ENCODE data around the gene TUBAL3. TPM values are rescaled to one million over a fixed set of nuclear protein-coding genes. Genes with fewer than 3 reads are reported as not detected.
A peak's percentile ranks its signal among the peaks of the same experiment; 100 is the strongest.

TUBAL3 gene
- polyA plus RNA-seq, 4 donors = 11.4 to 97.7 (median 56.9) TPM

DNA sequence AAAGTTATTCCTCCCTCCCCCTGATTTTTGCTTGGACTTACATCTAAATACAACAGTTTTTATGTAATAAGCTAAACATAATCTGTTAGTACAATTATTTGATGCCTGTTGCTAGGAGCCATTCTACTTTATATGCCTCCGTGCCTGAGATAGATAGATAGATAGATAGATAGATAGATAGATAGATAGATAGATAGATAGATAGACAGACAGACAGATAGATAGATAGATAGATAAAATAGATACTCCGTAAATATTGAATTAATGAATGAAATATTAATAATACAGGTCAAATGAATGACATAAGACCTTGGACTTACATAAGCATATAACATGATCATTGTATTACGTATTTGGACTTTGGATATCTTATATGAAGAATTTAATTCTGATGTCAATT, 30.7 kb upstream of the TUBAL3 start:
- Histone ChIP-seq H3K36me3 (ENCODE audit: control insufficient read depth in 3 of 3, insufficient read depth in 2 of 3, low read depth in 1 of 3, low read length in 3 of 3) (peaks cover 0 to 2% (median 0%) of the 10 kb centered on the region in 3 donors), H3K9me3 (ENCODE audit: control insufficient read depth in 2 of 2, insufficient read depth in 1 of 2, low read depth in 1 of 2, low read length in 1 of 2) (no peaks in the 10 kb centered on the region), H3K27ac (ENCODE audit: low read depth in 1 of 3, low read length in 2 of 3) (no peak overlapping the region), H3K4me3 (ENCODE audit: low read depth in 1 of 3, low read length in 3 of 3) (no peak overlapping the region), H3K4me1 (ENCODE audit: control insufficient read depth in 3 of 3, insufficient read depth in 2 of 3, low read depth in 1 of 3, low read length in 2 of 3) (peaks cover 0 to 2% (median 0%) of the 10 kb centered on the region in 3 donors), H3K27me3 (ENCODE audit: control insufficient read depth in 3 of 3, insufficient read depth in 3 of 3, low read length in 3 of 3) (no peaks in the 10 kb centered on the region)
- FAIRE-seq = peak; percentile 19
- no peak for DNase-seq
- WGBS, 3 donors = 76 to 87% (median 84%) methylated on average over 3 of the region's 3 CpGs

DNA sequence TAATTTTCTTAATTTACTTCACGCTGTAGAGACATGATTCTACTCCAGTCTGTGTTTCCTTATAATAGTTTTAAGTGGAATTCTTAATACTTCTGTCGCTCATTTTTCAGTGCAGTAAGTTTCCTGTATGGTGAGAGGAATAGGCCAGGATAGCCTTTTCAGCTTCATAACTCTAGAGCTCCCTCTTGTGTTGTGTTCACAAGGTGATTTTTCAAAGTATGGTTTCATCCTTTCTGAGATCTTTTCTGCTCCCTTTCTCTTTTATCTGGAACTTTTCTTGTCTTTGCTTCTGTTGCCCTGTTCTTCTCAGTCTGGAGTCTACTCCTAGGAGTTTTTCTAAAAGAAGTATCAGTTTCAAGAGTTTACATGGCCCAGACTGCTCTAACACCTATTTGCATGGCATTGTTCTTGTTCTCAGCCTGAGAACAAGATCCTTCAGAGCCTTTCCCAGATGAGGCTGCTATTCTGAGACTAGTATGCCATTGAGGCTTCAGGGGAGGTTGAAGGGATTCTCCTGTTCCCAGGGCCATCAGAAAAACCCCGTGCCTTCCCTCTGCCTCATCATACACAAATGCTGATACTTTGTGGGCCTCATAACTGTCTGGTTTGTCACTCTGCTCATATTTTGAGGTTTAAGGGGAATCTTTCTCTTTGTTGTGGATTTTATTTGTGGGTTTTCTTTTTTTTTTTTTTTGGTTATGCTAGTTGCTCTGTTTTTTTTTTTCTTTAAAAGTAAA, 29.6 kb upstream of the TUBAL3 start:
- FAIRE-seq (peak; percentile 49), DNase-seq (peak; percentile 62 to 65)
- H3K4me3 ChIP-seq (ENCODE audit: low read depth in 1 of 3, low read length in 3 of 3) = no peak overlapping the region
- no peaks in the 10 kb centered on the region for H3K9me3 ChIP-seq (ENCODE audit: control insufficient read depth in 2 of 2, insufficient read depth in 1 of 2, low read depth in 1 of 2, low read length in 1 of 2)
- H3K4me1 ChIP-seq (ENCODE audit: control insufficient read depth in 3 of 3, insufficient read depth in 2 of 3, low read depth in 1 of 3, low read length in 2 of 3) = peaks cover 0 to 2% (median 0%) of the 10 kb centered on the region in 3 donors
- no peaks in the 10 kb centered on the region for H3K27me3 ChIP-seq (ENCODE audit: control insufficient read depth in 3 of 3, insufficient read depth in 3 of 3, low read length in 3 of 3)
- WGBS, 3 donors = 37 to 51% (median 40%) methylated on average over 3 of the region's 3 CpGs
- H3K27ac ChIP-seq (ENCODE audit: low read depth in 1 of 3, low read length in 2 of 3) = no peak overlapping the region
- peaks cover 0 to 2% (median 0%) of the 10 kb centered on the region in 3 donors for H3K36me3 ChIP-seq (ENCODE audit: control insufficient read depth in 3 of 3, insufficient read depth in 2 of 3, low read depth in 1 of 3, low read length in 3 of 3)

DNA sequence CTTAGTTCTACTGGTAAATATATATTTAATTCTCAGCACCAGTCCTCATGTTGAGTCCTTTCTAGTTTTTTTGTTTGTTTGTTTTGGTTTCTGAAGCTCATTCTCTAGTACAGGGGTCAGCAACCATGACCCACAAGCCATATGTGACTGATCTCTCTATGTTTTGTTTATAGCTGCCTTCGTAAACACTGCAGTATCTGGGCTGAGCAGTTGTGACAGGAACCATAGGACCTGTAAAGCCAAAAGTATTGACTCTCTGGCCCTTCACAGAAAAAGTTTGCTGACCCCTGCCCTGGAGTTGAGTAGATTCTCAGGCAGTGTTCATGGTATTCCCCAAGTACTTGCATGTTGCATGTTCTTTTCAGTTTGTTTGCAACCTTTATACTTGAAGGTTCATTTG, 28.6 kb upstream of the TUBAL3 start:
- Histone ChIP-seq H3K27ac (ENCODE audit: low read depth in 1 of 3, low read length in 2 of 3) (no peak overlapping the region), H3K36me3 (ENCODE audit: control insufficient read depth in 3 of 3, insufficient read depth in 2 of 3, low read depth in 1 of 3, low read length in 3 of 3) (peaks cover 0 to 2% (median 0%) of the 10 kb centered on the region in 3 donors), H3K27me3 (ENCODE audit: control insufficient read depth in 3 of 3, insufficient read depth in 3 of 3, low read length in 3 of 3) (no peaks in the 10 kb centered on the region), H3K9me3 (ENCODE audit: control insufficient read depth in 2 of 2, insufficient read depth in 1 of 2, low read depth in 1 of 2, low read length in 1 of 2) (no peaks in the 10 kb centered on the region), H3K4me1 (ENCODE audit: control insufficient read depth in 3 of 3, insufficient read depth in 2 of 3, low read depth in 1 of 3, low read length in 2 of 3) (peaks cover 0 to 2% (median 0%) of the 10 kb centered on the region in 3 donors), H3K4me3 (ENCODE audit: low read depth in 1 of 3, low read length in 3 of 3) (no peak overlapping the region)
- DNase-seq (no peak), FAIRE-seq (no peak)
- 73 to 91% (median 76%) methylated on average over 1 of the region's 1 CpG for WGBS, 3 donors

DNA sequence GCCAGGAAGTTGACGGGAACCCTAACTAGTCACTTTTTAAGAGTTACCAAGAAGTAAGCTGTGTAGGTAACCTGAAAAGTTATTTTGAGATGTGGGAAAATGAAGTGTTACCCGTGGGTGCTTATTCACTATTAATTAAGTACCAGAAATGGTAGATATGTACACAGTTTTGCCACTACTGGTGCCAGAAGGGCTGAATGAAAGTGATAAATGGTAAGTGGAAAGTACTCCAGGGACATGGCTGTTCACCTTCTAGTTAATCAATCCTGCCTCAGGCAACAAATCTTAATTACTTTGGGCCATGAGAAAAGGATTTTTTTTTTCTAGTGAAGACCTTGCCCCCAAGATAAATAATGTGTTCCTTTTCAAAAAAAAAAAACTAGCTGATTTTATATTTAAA, 23.5 kb upstream of the TUBAL3 start:
- DNase-seq (no peak), FAIRE-seq (no peak)
- Histone ChIP-seq H3K4me1 (ENCODE audit: control insufficient read depth in 3 of 3, insufficient read depth in 2 of 3, low read depth in 1 of 3, low read length in 2 of 3) (no peaks in the 10 kb centered on the region), H3K9me3 (ENCODE audit: control insufficient read depth in 2 of 2, insufficient read depth in 1 of 2, low read depth in 1 of 2, low read length in 1 of 2) (no peaks in the 10 kb centered on the region), H3K27me3 (ENCODE audit: control insufficient read depth in 3 of 3, insufficient read depth in 3 of 3, low read length in 3 of 3) (no peaks in the 10 kb centered on the region), H3K4me3 (ENCODE audit: low read depth in 1 of 3, low read length in 3 of 3) (no peak overlapping the region), H3K27ac (ENCODE audit: low read depth in 1 of 3, low read length in 2 of 3) (peak overlapping the region in 1 of 3 donors; percentile 27), H3K36me3 (ENCODE audit: control insufficient read depth in 3 of 3, insufficient read depth in 2 of 3, low read depth in 1 of 3, low read length in 3 of 3) (peaks cover 0 to 2% (median 0%) of the 10 kb centered on the region in 3 donors)
- WGBS, 3 donors = 67 to 69% (median 68%) methylated on average over 2 of the region's 2 CpGs

DNA sequence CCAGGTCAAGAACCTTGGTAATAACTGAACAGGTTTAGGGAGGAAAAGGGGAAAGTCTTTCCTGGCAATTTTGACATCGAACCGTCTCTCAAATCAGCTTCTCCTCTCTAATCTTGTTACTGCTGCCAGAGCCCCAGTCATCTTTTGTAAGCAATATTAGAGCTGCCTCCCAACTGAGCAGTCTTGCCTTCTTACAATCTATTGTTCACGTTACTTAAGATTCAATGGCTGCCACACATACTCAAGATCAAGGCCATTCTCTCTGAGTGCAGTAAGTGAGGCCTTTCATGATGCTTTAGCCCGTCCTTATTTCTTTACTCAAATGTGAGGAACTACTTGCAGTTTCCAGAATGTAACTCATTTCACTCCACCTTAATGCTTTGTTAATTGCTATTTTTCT, 20.1 kb upstream of the TUBAL3 start:
- Histone ChIP-seq H3K4me1 (ENCODE audit: control insufficient read depth in 3 of 3, insufficient read depth in 2 of 3, low read depth in 1 of 3, low read length in 2 of 3) (no peaks in the 10 kb centered on the region), H3K4me3 (ENCODE audit: low read depth in 1 of 3, low read length in 3 of 3) (no peak overlapping the region), H3K27ac (ENCODE audit: low read depth in 1 of 3, low read length in 2 of 3) (no peak overlapping the region), H3K27me3 (ENCODE audit: control insufficient read depth in 3 of 3, insufficient read depth in 3 of 3, low read length in 3 of 3) (no peaks in the 10 kb centered on the region), H3K9me3 (ENCODE audit: control insufficient read depth in 2 of 2, insufficient read depth in 1 of 2, low read depth in 1 of 2, low read length in 1 of 2) (no peaks in the 10 kb centered on the region), H3K36me3 (ENCODE audit: control insufficient read depth in 3 of 3, insufficient read depth in 2 of 3, low read depth in 1 of 3, low read length in 3 of 3) (no peaks in the 10 kb centered on the region)
- FAIRE-seq (no peak), DNase-seq (no peak)
- 59 to 73% (median 73%) methylated on average over 4 of the region's 4 CpGs for whole genome bisulfite sequencing, 3 donors

DNA sequence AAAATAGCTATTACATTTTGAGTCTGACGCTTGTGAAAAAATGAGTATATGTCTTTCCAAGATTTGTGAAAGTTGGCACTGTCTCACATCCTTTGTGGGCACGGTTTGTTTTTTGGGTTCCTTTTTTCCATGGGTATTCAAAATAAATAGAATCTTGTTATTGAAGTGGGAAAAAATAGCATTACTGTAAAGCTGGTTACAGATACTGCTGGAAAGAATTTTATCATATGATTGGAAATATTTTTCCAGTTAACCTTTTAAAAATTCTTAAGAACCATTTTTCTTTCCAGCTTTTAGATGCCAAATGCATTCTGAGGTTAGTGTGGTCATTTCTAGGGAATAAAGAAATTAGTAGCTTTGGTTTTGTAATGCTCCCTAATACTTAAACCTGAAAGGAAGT, 19.1 kb upstream of the TUBAL3 start:
- no peak overlapping the region for H3K27ac ChIP-seq (ENCODE audit: low read depth in 1 of 3, low read length in 2 of 3)
- FAIRE-seq (no peak), DNase-seq (no peak)
- no peak overlapping the region for H3K4me3 ChIP-seq (ENCODE audit: low read depth in 1 of 3, low read length in 3 of 3)
- H3K36me3 ChIP-seq (ENCODE audit: control insufficient read depth in 3 of 3, insufficient read depth in 2 of 3, low read depth in 1 of 3, low read length in 3 of 3) = no peaks in the 10 kb centered on the region
- no peaks in the 10 kb centered on the region for H3K9me3 ChIP-seq (ENCODE audit: control insufficient read depth in 2 of 2, insufficient read depth in 1 of 2, low read depth in 1 of 2, low read length in 1 of 2)
- no peaks in the 10 kb centered on the region for H3K27me3 ChIP-seq (ENCODE audit: control insufficient read depth in 3 of 3, insufficient read depth in 3 of 3, low read length in 3 of 3)
- no peaks in the 10 kb centered on the region for H3K4me1 ChIP-seq (ENCODE audit: control insufficient read depth in 3 of 3, insufficient read depth in 2 of 3, low read depth in 1 of 3, low read length in 2 of 3)
- WGBS, 3 donors = 42 to 50% (median 49%) methylated on average over 2 of the region's 2 CpGs

DNA sequence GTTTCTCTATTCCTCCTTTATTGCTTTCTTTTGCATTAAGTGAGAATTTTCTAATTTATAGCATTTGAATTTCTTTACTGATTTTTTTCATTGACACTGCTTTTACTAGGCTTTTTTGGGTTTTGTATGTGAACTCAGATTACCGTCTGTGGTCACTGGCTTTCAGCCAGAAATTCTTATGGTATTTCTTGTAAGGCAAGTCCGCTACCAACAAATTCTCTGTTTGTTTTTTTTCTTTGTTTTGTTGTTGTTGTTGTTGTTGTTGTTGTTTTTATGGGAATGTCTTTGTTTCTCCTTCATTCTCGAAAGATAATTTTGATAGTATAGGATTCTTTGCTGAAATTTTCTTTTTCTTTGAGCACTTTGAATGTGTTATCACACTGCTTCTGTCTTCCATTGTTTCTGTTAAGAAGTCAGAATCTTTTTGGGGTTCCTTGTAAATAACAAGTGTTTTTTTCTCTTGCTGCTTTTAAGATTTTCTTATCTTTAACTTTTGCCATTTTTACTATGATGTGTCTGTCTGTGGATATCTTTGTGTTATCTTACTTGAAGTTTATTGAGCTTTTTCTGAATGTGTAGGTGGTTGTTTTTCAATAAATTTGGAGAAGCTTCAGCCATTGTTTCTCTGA, 15.0 kb upstream of the TUBAL3 start:
- Histone ChIP-seq H3K4me1 (ENCODE audit: control insufficient read depth in 3 of 3, insufficient read depth in 2 of 3, low read depth in 1 of 3, low read length in 2 of 3) (peaks cover 0 to 1% (median 0%) of the 10 kb centered on the region in 3 donors), H3K27me3 (ENCODE audit: control insufficient read depth in 3 of 3, insufficient read depth in 3 of 3, low read length in 3 of 3) (no peaks in the 10 kb centered on the region), H3K9me3 (ENCODE audit: control insufficient read depth in 2 of 2, insufficient read depth in 1 of 2, low read depth in 1 of 2, low read length in 1 of 2) (no peaks in the 10 kb centered on the region), H3K4me3 (ENCODE audit: low read depth in 1 of 3, low read length in 3 of 3) (no peak overlapping the region), H3K27ac (ENCODE audit: low read depth in 1 of 3, low read length in 2 of 3) (no peak overlapping the region), H3K36me3 (ENCODE audit: control insufficient read depth in 3 of 3, insufficient read depth in 2 of 3, low read depth in 1 of 3, low read length in 3 of 3) (no peaks in the 10 kb centered on the region)
- 86 to 93% (median 86%) methylated on average over 3 of the region's 3 CpGs for WGBS, 3 donors
- FAIRE-seq = no peak
- no peak for DNase-seq

DNA sequence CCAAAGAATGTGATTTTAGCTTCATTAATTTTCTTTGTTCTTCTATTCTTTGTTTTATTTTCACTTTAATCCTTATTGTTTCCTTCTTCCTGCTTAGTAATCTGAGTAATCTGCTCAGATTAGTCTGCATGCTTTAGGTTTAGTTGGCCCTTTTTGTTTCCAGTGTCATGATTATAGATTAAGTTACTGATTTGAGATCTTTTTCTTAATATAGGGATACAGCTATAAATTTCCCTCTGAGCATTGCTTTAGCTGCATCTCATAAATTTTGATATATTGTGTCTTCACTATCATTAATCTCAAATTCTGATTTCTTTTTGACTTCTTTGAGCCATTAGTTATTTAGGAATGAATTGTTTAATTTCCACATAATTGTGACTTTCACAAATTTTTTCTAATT, 14.0 kb upstream of the TUBAL3 start:
- no peaks in the 10 kb centered on the region for H3K9me3 ChIP-seq (ENCODE audit: control insufficient read depth in 2 of 2, insufficient read depth in 1 of 2, low read depth in 1 of 2, low read length in 1 of 2)
- H3K4me3 ChIP-seq (ENCODE audit: low read depth in 1 of 3, low read length in 3 of 3) = no peak overlapping the region
- no peak for DNase-seq
- no peak for FAIRE-seq
- no peak overlapping the region for H3K27ac ChIP-seq (ENCODE audit: low read depth in 1 of 3, low read length in 2 of 3)
- no peaks in the 10 kb centered on the region for H3K27me3 ChIP-seq (ENCODE audit: control insufficient read depth in 3 of 3, insufficient read depth in 3 of 3, low read length in 3 of 3)
- H3K4me1 ChIP-seq (ENCODE audit: control insufficient read depth in 3 of 3, insufficient read depth in 2 of 3, low read depth in 1 of 3, low read length in 2 of 3) = peaks cover 0 to 2% (median under 1%) of the 10 kb centered on the region in 3 donors
- H3K36me3 ChIP-seq (ENCODE audit: control insufficient read depth in 3 of 3, insufficient read depth in 2 of 3, low read depth in 1 of 3, low read length in 3 of 3) = no peaks in the 10 kb centered on the region
